ENCODE measurements around the gene PACSIN2. TPM values are rescaled to one million over a fixed set of nuclear protein-coding genes. Genes with fewer than 3 reads are reported as not detected.
A peak's percentile ranks its signal among the peaks of the same experiment; 100 is the strongest.

The PACSIN2 gene
- total RNA-seq, 1 donor from 2014 or later, result 56.6 TPM

- Mint-ChIP-seq H3K27me3 (ENCODE audit: low read depth) (no peaks in the 10 kb centered on the region), H3K4me3 (no peak overlapping the region), H3K9me3 (peaks cover 4% of the 10 kb centered on the region), H3K27ac (no peak overlapping the region), H3K4me1 (peaks cover 4% of the 10 kb centered on the region), H3K36me3 (peaks cover 2% of the 10 kb centered on the region)
- no peak for TF ChIP-seq CTCF (IDR thresholded peaks at IDR 0.05; ENCODE audit: unreplicated experiment)
- DNase-seq (ENCODE audit: low spot score in 2 of 2, unreplicated experiment in 2 of 2), result no peak
Measured at GRCh38 chr22:42860968-42861367, 154.0 kb downstream of the PACSIN2 start.

- Mint-ChIP-seq H3K9me3 (peaks cover 4% of the 10 kb centered on the region), H3K4me1 (peaks cover 7% of the 10 kb centered on the region), H3K27ac (no peak overlapping the region), H3K4me3 (no peak overlapping the region), H3K27me3 (ENCODE audit: low read depth) (no peaks in the 10 kb centered on the region), H3K36me3 (no peaks in the 10 kb centered on the region)
- no peak for DNase-seq (ENCODE audit: low spot score in 2 of 2, unreplicated experiment in 2 of 2)
- no peak for TF ChIP-seq CTCF (IDR thresholded peaks at IDR 0.05; ENCODE audit: unreplicated experiment)
Measured at GRCh38 chr22:42857845-42858481, 157.0 kb downstream of the PACSIN2 start.

GRCh38 chr22:42856865-42857704, 157.9 kb downstream of the PACSIN2 start, which contains the start of gene ARFGAP3:
Gene ARFGAP3 (minus strand): TSS chr22:42857273. CDS start chr22:42857182, 91 bp downstream.
- no peaks in the 10 kb centered on the region for H3K27me3 Mint-ChIP-seq (ENCODE audit: low read depth)
- peak within 1 kb of the TSS; percentile 90 for H3K4me3 Mint-ChIP-seq
- no peak for TF ChIP-seq CTCF (IDR thresholded peaks at IDR 0.05; ENCODE audit: unreplicated experiment)
- peaks cover 7% of the 10 kb centered on the region for H3K4me1 Mint-ChIP-seq
- DNase-seq (ENCODE audit: low spot score in 2 of 2, unreplicated experiment in 2 of 2), result peak; percentile 94 to 98
- no peaks in the 10 kb centered on the region for H3K36me3 Mint-ChIP-seq
- H3K27ac Mint-ChIP-seq, result peak within 1 kb of the TSS; percentile 96
- peaks cover 2% of the 10 kb centered on the region for H3K9me3 Mint-ChIP-seq

GRCh38 chr22:42856179-42856864, 158.6 kb downstream of the PACSIN2 start:
- peak overlapping the region; percentile 90 for H3K4me3 Mint-ChIP-seq
- no peaks in the 10 kb centered on the region for H3K9me3 Mint-ChIP-seq
- H3K36me3 Mint-ChIP-seq, result no peaks in the 10 kb centered on the region
- TF ChIP-seq CTCF (IDR thresholded peaks at IDR 0.05; ENCODE audit: unreplicated experiment), result no peak
- DNase-seq (ENCODE audit: low spot score in 2 of 2, unreplicated experiment in 2 of 2), result peak; percentile 40 to 72
- no peaks in the 10 kb centered on the region for H3K27me3 Mint-ChIP-seq (ENCODE audit: low read depth)
- H3K27ac Mint-ChIP-seq, result peak overlapping the region; percentile 96
- H3K4me1 Mint-ChIP-seq, result peaks cover 7% of the 10 kb centered on the region

- peak overlapping the region; percentile 96 for H3K27ac Mint-ChIP-seq
- H3K4me1 Mint-ChIP-seq, result peaks cover 7% of the 10 kb centered on the region
- H3K9me3 Mint-ChIP-seq, result no peaks in the 10 kb centered on the region
- DNase-seq (ENCODE audit: low spot score in 2 of 2, unreplicated experiment in 2 of 2), result no peak
- H3K36me3 Mint-ChIP-seq, result no peaks in the 10 kb centered on the region
- H3K27me3 Mint-ChIP-seq (ENCODE audit: low read depth), result no peaks in the 10 kb centered on the region
- H3K4me3 Mint-ChIP-seq, result peak overlapping the region; percentile 90
- no peak for TF ChIP-seq CTCF (IDR thresholded peaks at IDR 0.05; ENCODE audit: unreplicated experiment)
Measured at GRCh38 chr22:42855721-42856120, 159.2 kb downstream of the PACSIN2 start.

Data from mesothelial cell of epicardium (in vitro differentiated cells).